GM18499 (cell line): ENCODE measurements around the gene OSBPL6.
"Not testable (repeated sequence)": the region's sequence is repeated elsewhere in the genome, so short reads cannot be mapped to it uniquely, and the experiment has no call there.

ENCODE experiments used
- ATAC-seq: cut with Tn5 transposase; IDR thresholded peaks from one replicate; pipeline ENCODE4 v1.9.1; 2021; ENCODE audit warnings: moderate number of reproducible peaks; ENCODE audit not compliant: insufficient read depth, unreplicated experiment

The OSBPL6 gene

GRCh38 chr2:178193823-178194599 lies at the start of gene OSBPL6:
TSS of gene OSBPL6 (plus strand) at chr2:178194512. CDS start at chr2:178306185, 111,673 bp downstream.
- ATAC-seq: peak; percentile 49

- ATAC-seq: no peak
These were observed 42.3 kb upstream of the OSBPL6 start for GRCh38 chr2:178152033-178152432.

- no peak for ATAC-seq
These were observed 41.8 kb upstream of the OSBPL6 start for GRCh38 chr2:178152542-178152941.

- no peak for ATAC-seq
These were observed 41.3 kb upstream of the OSBPL6 start for GRCh38 chr2:178152977-178153376.

- not testable (repeated sequence) for ATAC-seq
These were observed 40.4 kb upstream of the OSBPL6 start for GRCh38 chr2:178153878-178154277.

- no peak for ATAC-seq
These were observed 38.8 kb upstream of the OSBPL6 start for GRCh38 chr2:178155524-178155923.

- no peak for ATAC-seq
These were observed 36.7 kb upstream of the OSBPL6 start for GRCh38 chr2:178157574-178157973.

- ATAC-seq: no peak
These were observed 34.3 kb upstream of the OSBPL6 start for GRCh38 chr2:178159966-178160365.

GRCh38 chr2:178160601-178161000 lies 33.7 kb upstream of the OSBPL6 start:
- no peak for ATAC-seq

GRCh38 chr2:178163395-178163794 lies 30.9 kb upstream of the OSBPL6 start:
- ATAC-seq: no peak

- ATAC-seq: no peak
These were observed 30.4 kb upstream of the OSBPL6 start for GRCh38 chr2:178163911-178164310.

GRCh38 chr2:178173657-178174056 lies 20.7 kb upstream of the OSBPL6 start:
- no peak for ATAC-seq

- ATAC-seq: no peak
These were observed 17.1 kb upstream of the OSBPL6 start for GRCh38 chr2:178177066-178177679.

- not testable (repeated sequence) for ATAC-seq
These were observed 13.7 kb upstream of the OSBPL6 start for GRCh38 chr2:178180648-178181047.

- no peak for ATAC-seq
These were observed 6.5 kb upstream of the OSBPL6 start for GRCh38 chr2:178187861-178188260.

GRCh38 chr2:178188466-178188865 lies 5.8 kb upstream of the OSBPL6 start:
- no peak for ATAC-seq

- ATAC-seq: peak; percentile 38
These were observed 3.3 kb upstream of the OSBPL6 start for GRCh38 chr2:178191004-178191508.

- no peak for ATAC-seq
These were observed 2.8 kb upstream of the OSBPL6 start for GRCh38 chr2:178191511-178191910.

- ATAC-seq: no peak
These were observed 853 bp upstream of the OSBPL6 start for GRCh38 chr2:178193496-178193822.

GRCh38 chr2:178194600-178195389 lies 483 bp downstream of the OSBPL6 start:
- no peak for ATAC-seq
